Measurements from ENCODE around the gene GCFC2.

DNA sequence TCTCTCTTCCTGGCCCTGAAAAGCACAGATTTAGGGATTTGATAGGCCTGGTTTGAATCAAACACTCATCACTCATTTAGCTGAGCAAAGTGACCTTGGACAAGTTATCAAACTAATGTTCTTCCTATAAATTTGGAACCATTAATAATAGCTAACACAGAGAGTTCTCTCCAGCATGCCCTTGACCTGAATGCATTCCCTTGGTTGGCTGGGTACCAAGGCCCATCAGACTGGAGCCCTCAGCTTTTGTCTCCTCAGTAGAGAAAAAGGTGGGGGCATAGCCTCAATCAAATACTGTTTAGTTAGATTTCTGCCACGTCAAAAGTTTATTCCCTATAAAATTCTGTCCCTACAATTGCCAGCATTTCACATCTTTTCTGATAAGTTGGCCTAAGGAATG is 77.9 kb downstream of the GCFC2 start:
- TF ChIP-seq POLR2A (IDR thresholded peaks at IDR 0.05; ENCODE audit: low read length) (no peak), GATA1 (IDR thresholded peaks at IDR 0.05; ENCODE audit: low read depth, low read length) (no peak)

Measured in erythroblast (primary cell).